Fibroblast of lung (primary cell): ENCODE results near the gene TMEM191B. TPM values are rescaled to one million over a fixed set of nuclear protein-coding genes. Genes with fewer than 3 reads are reported as not detected.
A peak's percentile ranks its signal among the peaks of the same experiment; 100 is the strongest.
"Not testable (repeated sequence)": the region's sequence is repeated elsewhere in the genome, so short reads cannot be mapped to it uniquely, and the experiment has no call there.

Experiments
- DNase-seq, 2 donors: peaks; one replicate each; pipeline versions ENCODE4 v3.0.0 to v3.0.0-alpha.2; 2010; ENCODE audit warnings: low read depth in 2 of 2
- H2AFZ ChIP-seq: 2 replicates; pipeline ENCODE4 v1.5.1; 2012; ENCODE audit warnings: low read length, control low read depth, inconsistent platforms
- H3K27ac ChIP-seq: 2 replicates; pipeline ENCODE4 v1.5.1; 2011; ENCODE audit warnings: low read length, control low read depth; ENCODE audit not compliant: insufficient read depth
- H3K27me3 ChIP-seq: 2 replicates; pipeline ENCODE4 v1.5.1; 2011; ENCODE audit warnings: mild to moderate bottlenecking, low read length; ENCODE audit not compliant: control insufficient read depth, insufficient read depth
- H3K36me3 ChIP-seq: 2 replicates; pipeline ENCODE4 v1.5.1; 2011; ENCODE audit warnings: low read length; ENCODE audit not compliant: control insufficient read depth, insufficient read depth
- H3K4me1 ChIP-seq: 2 replicates; pipeline ENCODE4 v1.5.1; 2011; ENCODE audit warnings: low read length; ENCODE audit not compliant: control insufficient read depth, insufficient read depth; ENCODE audit errors: extremely low read depth
- H3K4me2 ChIP-seq: 2 replicates; pipeline ENCODE4 v1.5.1; 2011; ENCODE audit warnings: low read length, control low read depth; ENCODE audit not compliant: insufficient read depth; ENCODE audit errors: extremely low read depth
- H3K4me3 ChIP-seq, 4 experiments: fragments of 200-600 bp in 1 of 4; sonication (generic) in 1 of 4; replicated peaks in 1 of 4; 2 replicates each; pipeline ENCODE4 v1.5.1; 2011 to 2016; ENCODE audit warnings: low read length in 4 of 4, low read depth in 3 of 4, mild to moderate bottlenecking in 3 of 4, control low read depth in 2 of 4, inconsistent platforms in 1 of 4, mixed read lengths in 1 of 4; ENCODE audit not compliant: insufficient read depth in 1 of 4; ENCODE audit errors: control extremely low read depth in 1 of 4
- H3K79me2 ChIP-seq: 2 replicates; pipeline ENCODE4 v1.5.1; 2012; ENCODE audit warnings: mild to moderate bottlenecking, low read length, inconsistent platforms; ENCODE audit not compliant: control insufficient read depth, insufficient read depth
- H3K9ac ChIP-seq: 2 replicates; pipeline ENCODE4 v1.5.1; 2011; ENCODE audit warnings: mild to moderate bottlenecking, low read length, control low read depth; ENCODE audit not compliant: insufficient read depth
- H3K9me3 ChIP-seq: 2 replicates; pipeline ENCODE4 v1.5.1; 2012; ENCODE audit warnings: low read depth, low read length; ENCODE audit not compliant: control insufficient read depth, insufficient read depth
- H4K20me1 ChIP-seq: 2 replicates; pipeline ENCODE4 v1.5.1; 2011; ENCODE audit warnings: low read length; ENCODE audit not compliant: control insufficient read depth, insufficient read depth; ENCODE audit errors: extremely low read depth
- polyA plus RNA-seq, 2 donors: library from polyadenylated mRNA; depleted of rRNA in 1 of 2; stranded (reverse) in 1 of 2; unstranded in 1 of 2; fragments of >200 nt; gene quantifications; 2 replicates each; pipeline ENCODE4 v1.2.1, GENCODE V29; 2011 to 2012; ENCODE audit warnings: missing spikeins in 1 of 2
- total RNA-seq: library from RNA; depleted of rRNA; stranded (reverse); fragments of >200 nt; gene quantifications from 2 replicates; pipeline ENCODE4 v1.2.1, GENCODE V29; 2014

TMEM191B gene
- total and polyA plus RNA-seq, 2 donors (not counting 1 experiment from before 2014, with no cell fraction given) = 4.1 TPM; not detected in 1

DNA sequence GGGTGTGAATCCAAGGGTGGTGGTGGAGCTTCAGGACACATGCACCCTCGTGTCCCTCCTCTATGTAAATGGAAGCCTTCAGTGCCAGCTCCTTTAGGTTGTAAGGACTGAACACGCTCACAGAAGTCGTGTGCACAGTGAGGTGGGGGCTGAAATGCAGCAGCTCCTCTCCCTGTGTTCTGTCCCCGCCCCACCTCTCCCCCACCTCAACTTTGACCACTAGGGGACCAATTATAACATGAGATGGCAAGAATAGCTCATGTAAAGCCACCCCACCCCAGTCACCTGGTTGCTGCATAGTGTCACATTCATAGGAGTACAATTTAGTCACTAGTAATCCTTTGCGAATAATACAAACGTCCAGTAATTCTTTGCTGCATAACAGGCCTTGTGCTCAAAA is 4.8 kb upstream of the TMEM191B start:
- not testable (repeated sequence) for H3K4me2 ChIP-seq, H3K4me1 ChIP-seq, H3K27me3 ChIP-seq, H3K9me3 ChIP-seq, H3K79me2 ChIP-seq, H3K9ac ChIP-seq, H3K27ac ChIP-seq, DNase-seq, H3K4me3 ChIP-seq, H3K36me3 ChIP-seq, H4K20me1 ChIP-seq, H2AFZ ChIP-seq

DNA sequence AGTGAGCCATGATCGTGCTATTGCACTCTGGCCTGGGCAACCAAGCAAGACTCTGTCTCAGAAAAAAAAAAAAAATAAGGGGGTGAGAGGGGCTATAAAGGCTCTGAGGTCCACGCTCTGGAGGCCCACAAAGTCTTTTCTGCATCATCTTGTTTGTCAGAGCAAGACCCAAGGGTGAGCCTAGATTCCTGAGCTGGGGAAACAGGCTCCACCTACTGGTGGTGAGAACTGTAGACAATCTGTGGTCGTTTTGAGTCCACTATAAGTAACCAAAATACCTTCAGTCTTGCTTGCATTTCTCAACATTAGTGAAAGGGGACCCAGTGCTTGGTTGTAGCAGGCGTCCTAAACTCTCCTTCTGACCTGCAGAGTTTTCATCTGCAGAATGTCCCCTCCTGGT is 4.3 kb upstream of the TMEM191B start:
- H3K36me3 ChIP-seq, H3K27me3 ChIP-seq, H3K9ac ChIP-seq, H4K20me1 ChIP-seq, DNase-seq, H3K27ac ChIP-seq, H3K4me2 ChIP-seq, H2AFZ ChIP-seq, H3K4me1 ChIP-seq, H3K79me2 ChIP-seq, H3K9me3 ChIP-seq, H3K4me3 ChIP-seq: not testable (repeated sequence)

DNA sequence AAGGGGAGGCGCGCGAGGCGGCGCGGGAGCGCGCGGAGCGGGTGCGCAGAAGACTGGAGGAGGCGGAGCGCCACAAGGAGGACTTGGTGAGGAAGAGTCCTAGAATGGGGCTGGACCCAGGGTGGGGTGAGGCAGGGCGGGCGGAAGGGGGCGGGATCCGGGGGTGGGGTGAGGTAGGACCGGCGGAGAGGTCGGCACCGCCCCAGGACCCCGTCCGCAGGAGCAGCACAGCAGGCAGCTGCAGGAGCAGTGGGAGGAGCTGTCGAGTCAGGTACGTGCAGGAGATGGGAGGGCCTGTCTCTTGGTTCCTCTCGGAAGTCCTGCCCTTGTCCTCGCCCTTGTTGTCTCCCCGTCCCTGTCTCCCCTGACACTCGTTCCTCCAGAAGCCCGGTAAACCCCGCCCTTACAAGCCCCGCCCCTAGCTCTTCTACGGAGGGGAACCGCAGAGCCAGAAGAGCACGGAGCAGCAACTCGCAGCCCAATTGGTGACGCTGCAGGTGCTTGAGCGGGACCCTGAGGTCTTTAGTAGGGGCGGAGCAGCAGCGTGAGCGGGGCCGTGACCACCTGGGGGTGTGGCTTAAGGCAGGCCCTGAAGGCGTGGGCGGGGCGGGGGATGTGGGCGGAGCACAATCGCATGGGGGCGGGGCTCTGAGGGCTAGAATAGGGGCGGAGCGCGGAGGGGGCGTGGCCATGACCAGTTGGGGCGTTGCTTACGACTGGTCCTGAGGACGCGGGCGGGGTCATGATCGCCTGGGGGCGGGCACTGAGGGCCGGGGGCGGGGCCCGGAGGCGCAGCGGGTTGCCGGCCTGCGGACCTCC is 1.2 kb downstream of the TMEM191B start:
- not testable (repeated sequence) for H3K36me3 ChIP-seq, H3K79me2 ChIP-seq, H3K4me2 ChIP-seq, H4K20me1 ChIP-seq, H2AFZ ChIP-seq, H3K9me3 ChIP-seq, H3K27me3 ChIP-seq, H3K4me1 ChIP-seq, H3K27ac ChIP-seq, H3K9ac ChIP-seq
- H3K4me3 ChIP-seq = peak overlapping the region in 1 of 4 experiments; percentile 44
- peak; percentile 50 to 90 for DNase-seq

DNA sequence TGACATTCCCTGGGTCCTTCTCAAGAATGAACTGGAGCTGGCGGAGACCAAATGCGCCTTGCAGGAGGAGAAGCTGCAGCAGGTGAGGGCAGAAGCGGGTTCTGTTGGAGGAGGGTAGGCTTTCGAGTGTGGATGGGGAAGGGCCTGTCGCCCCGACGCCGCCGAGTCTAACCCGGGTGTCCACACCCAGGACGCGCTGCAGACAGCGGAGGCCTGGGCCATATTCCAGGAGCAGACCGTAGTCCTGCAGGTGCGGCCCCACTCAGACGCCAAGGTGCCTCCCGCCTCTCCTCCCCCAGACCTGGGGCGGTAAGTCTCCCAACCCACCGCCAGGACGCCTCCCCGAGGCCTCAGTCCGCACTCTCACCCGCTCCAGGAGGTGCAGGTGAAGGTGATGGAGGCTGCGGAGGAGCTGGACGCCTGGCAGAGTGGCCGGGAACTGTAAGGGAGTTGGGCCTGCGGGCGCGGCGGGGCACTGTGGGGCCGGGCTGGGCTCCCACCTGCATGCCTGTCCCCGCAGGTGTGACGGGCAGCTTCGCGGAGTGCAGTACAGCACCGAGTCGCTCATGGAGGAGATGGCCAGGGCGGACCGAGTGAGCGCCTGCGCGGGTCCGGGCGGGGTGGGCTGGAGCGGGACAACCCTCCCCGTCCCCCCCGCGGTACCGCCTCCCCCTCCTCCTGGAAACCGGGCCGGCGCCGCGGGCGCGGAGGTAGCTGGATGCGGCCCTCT is 2.0 kb downstream of the TMEM191B start:
- not testable (repeated sequence) for H4K20me1 ChIP-seq, H3K9ac ChIP-seq, H2AFZ ChIP-seq, H3K79me2 ChIP-seq, H3K4me3 ChIP-seq, H3K27ac ChIP-seq, H3K9me3 ChIP-seq, H3K27me3 ChIP-seq, H3K36me3 ChIP-seq, DNase-seq, H3K4me2 ChIP-seq, H3K4me1 ChIP-seq

DNA sequence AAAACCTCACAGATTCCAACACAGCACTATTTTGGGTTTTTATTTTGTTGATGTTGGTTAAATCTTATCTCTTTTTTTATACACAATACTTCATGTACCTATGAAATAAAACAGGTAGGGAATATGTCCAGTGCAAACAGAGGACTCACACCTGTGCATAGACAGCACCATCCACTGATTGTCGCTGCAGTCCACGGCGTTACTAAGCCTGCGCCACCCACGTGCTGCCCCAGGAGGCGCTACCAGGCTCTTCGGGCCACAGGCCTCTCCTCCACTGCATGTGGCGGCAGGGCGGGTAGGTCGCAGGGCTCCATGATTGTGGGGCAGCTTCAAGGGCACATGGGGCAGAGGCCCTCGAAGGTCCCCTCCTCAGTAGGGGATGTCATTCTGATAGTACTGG is 6.0 kb downstream of the TMEM191B start:
- H3K9me3 ChIP-seq, H3K4me2 ChIP-seq, H3K79me2 ChIP-seq, H4K20me1 ChIP-seq, H3K27ac ChIP-seq, H3K4me1 ChIP-seq, DNase-seq, H3K9ac ChIP-seq, H3K27me3 ChIP-seq, H2AFZ ChIP-seq, H3K36me3 ChIP-seq, H3K4me3 ChIP-seq: not testable (repeated sequence)

DNA sequence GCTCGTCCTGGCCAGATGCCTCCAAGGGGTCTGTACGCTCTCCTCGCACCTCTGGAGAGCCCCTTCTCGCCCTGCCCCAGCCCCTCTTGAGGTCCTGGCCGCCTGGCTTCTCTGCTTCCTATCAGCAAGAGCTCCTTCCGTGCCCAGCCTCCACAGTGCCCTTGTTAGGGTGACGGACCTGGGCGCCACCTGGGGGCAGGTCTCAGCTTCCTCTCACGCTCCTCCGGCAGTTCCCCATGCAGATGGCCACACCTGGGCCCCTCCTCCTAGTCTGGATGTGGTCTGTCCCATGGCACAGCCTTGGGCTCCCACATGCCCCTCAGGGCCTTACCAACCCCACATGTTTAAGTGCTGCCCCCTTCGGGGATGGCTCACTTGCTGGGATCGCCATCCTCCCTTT is 6.7 kb downstream of the TMEM191B start:
- not testable (repeated sequence) for H3K27me3 ChIP-seq, H3K9ac ChIP-seq, H3K4me3 ChIP-seq, H4K20me1 ChIP-seq, DNase-seq, H3K36me3 ChIP-seq, H3K4me2 ChIP-seq, H3K27ac ChIP-seq, H2AFZ ChIP-seq, H3K4me1 ChIP-seq, H3K9me3 ChIP-seq, H3K79me2 ChIP-seq
